HepG2 (cell line): ENCODE results near the gene RBM47. TPM values are rescaled to one million over a fixed set of nuclear protein-coding genes. Genes with fewer than 3 reads are reported as not detected.

Experiments
- CC2D1A ChIP-seq: sonication (generic); formaldehyde crosslinking; IDR thresholded peaks from 2 replicates; pipeline ENCODE4 v1.8.1; 2023; ENCODE audit warnings: mild to moderate bottlenecking, missing genetic modification reagents
- CEBPB ChIP-seq: IDR thresholded peaks from 2 replicates; pipeline ENCODE4 v1.6.1; 2011; ENCODE audit warnings: low read depth, low read length, improper control_type of control experiment, borderline replicate concordance
- ETV6 ChIP-seq: sonication (generic); formaldehyde crosslinking; conservative IDR thresholded peaks from 2 replicates; pipeline ENCODE4 v1.4.0; 2020; ENCODE audit warnings: missing genetic modification reagents
- FOXA1 ChIP-seq, 2 experiments: fragments of 450-650 bp in 1 of 2; sonication (generic) in 1 of 2; formaldehyde crosslinking in 1 of 2; IDR thresholded peaks; 2 replicates each; pipeline versions ENCODE4 v1.4.0 to v1.6.1; 2016 to 2020; ENCODE audit warnings: missing genetic modification reagents in 1 of 2
- FOXA3 ChIP-seq: IDR thresholded peaks from 2 replicates; pipeline ENCODE4 v1.6.1; 2016; ENCODE audit warnings: missing genetic modification reagents, missing compliant biosample characterization
- FOXP1 ChIP-seq, 2 experiments: fragments of 450-650 bp in 1 of 2; IDR thresholded peaks; 2 replicates each; pipeline ENCODE4 v1.6.1; 2017 to 2018; ENCODE audit warnings: antibody characterized with exemption in 1 of 2
- KDM1A ChIP-seq: IDR thresholded peaks from 2 replicates; pipeline ENCODE4 v1.6.1; 2016; ENCODE audit warnings: missing compliant biosample characterization
- KDM6A ChIP-seq: IDR thresholded peaks from 2 replicates; pipeline ENCODE4 v1.6.1; 2016; ENCODE audit warnings: low read depth
- KMT2A ChIP-seq: sonication (generic); formaldehyde crosslinking; IDR thresholded peaks from 2 replicates; pipeline ENCODE4 v1.4.0; 2020; ENCODE audit warnings: missing genetic modification reagents
- MAFK ChIP-seq, 2 experiments: IDR thresholded peaks in 1 of 2; conservative IDR thresholded peaks in 1 of 2; 2 replicates each; pipeline ENCODE4 v1.6.1; 2011; ENCODE audit warnings: improper control_type of control experiment in 2 of 2, low read length in 2 of 2
- SALL1 ChIP-seq: sonication (generic); formaldehyde crosslinking; IDR thresholded peaks from 2 replicates; pipeline ENCODE4 v1.8.0; 2022; ENCODE audit warnings: mild to moderate bottlenecking, missing genetic modification reagents
- SOX5 ChIP-seq: IDR thresholded peaks from 2 replicates; pipeline ENCODE4 v1.6.1; 2016; ENCODE audit warnings: borderline replicate concordance
- SOX6 ChIP-seq, 2 experiments: fragments of 450-650 bp in 1 of 2; sonication (generic) in 1 of 2; formaldehyde crosslinking in 1 of 2; IDR thresholded peaks; 2 replicates each; pipeline versions ENCODE4 v1.4.0 to v1.6.1; 2017 to 2020; ENCODE audit warnings: antibody characterized with exemption in 1 of 2, mild to moderate bottlenecking in 1 of 2, missing genetic modification reagents in 1 of 2
- SP5 ChIP-seq: IDR thresholded peaks from 2 replicates; pipeline ENCODE4 v1.6.1; 2016; ENCODE audit warnings: low read depth, borderline replicate concordance
- XBP1 ChIP-seq: sonication (generic); formaldehyde crosslinking; IDR thresholded peaks from 2 replicates; pipeline ENCODE4 v1.5.0; 2020; ENCODE audit warnings: missing genetic modification reagents
- ZBTB20 ChIP-seq: sonication (generic); formaldehyde crosslinking; IDR thresholded peaks from 2 replicates; pipeline ENCODE4 v1.8.1; 2023; ENCODE audit warnings: missing genetic modification reagents, low read depth, mild to moderate bottlenecking, borderline replicate concordance
- ZBTB38 ChIP-seq: sonication (generic); formaldehyde crosslinking; IDR thresholded peaks from 2 replicates; pipeline ENCODE4 v1.5.1; 2020; ENCODE audit warnings: mild to moderate bottlenecking, missing genetic modification reagents
- ZNF121 ChIP-seq: sonication (generic); formaldehyde crosslinking; IDR thresholded peaks from 2 replicates; pipeline ENCODE4 v1.5.0; 2020; ENCODE audit warnings: mild to moderate bottlenecking, missing genetic modification reagents
- ZNF160 ChIP-seq: sonication (generic); formaldehyde crosslinking; IDR thresholded peaks from 2 replicates; pipeline ENCODE4 v1.8.0; 2022; ENCODE audit warnings: mild to moderate bottlenecking, inconsistent platforms, missing genetic modification reagents
- ZNF225 ChIP-seq: sonication (generic); formaldehyde crosslinking; IDR thresholded peaks from 2 replicates; pipeline ENCODE4 v1.4.0; 2020; ENCODE audit warnings: mild to moderate bottlenecking, missing genetic modification reagents
- ZNF326 ChIP-seq: sonication (generic); formaldehyde crosslinking; IDR thresholded peaks from 2 replicates; pipeline ENCODE4 v1.4.0; 2020; ENCODE audit warnings: missing genetic modification reagents, borderline replicate concordance
- ZNF619 ChIP-seq: sonication (generic); formaldehyde crosslinking; IDR thresholded peaks from 2 replicates; pipeline ENCODE4 v1.4.0; 2020; ENCODE audit warnings: mild to moderate bottlenecking, missing genetic modification reagents
- ZSCAN29 ChIP-seq: sonication (generic); formaldehyde crosslinking; conservative IDR thresholded peaks from 2 replicates; pipeline ENCODE4 v1.4.0; 2020; ENCODE audit warnings: mild to moderate bottlenecking, missing genetic modification reagents
- polyA plus RNA-seq, 8 experiments: library from polyadenylated mRNA; depleted of rRNA in 3 of 8; stranded (reverse) in 7 of 8; unstranded in 1 of 8; fragments of >200 nt; fragmentation: Illumina TruSeq in 4 of 8; extraction: Trizol in 4 of 8; gene quantifications; 2 replicates each; pipeline versions ENCODE4 v1.2.1 to v1.2.3, GENCODE V29; 2011 to 2016; ENCODE audit warnings: low read depth in 4 of 8, missing spikeins in 1 of 8, mixed read lengths in 1 of 8; ENCODE audit not compliant: insufficient read depth in 1 of 8
- total RNA-seq, 5 experiments: library from RNA; depleted of rRNA; stranded (reverse); fragments of >200 nt; fragmentation: Illumina TruSeq; extraction: Trizol; gene quantifications; 2 replicates each; pipeline ENCODE4 v1.2.3, GENCODE V29; 2016; ENCODE audit warnings: low read depth in 1 of 5
- TF ChIP-seq, protein P1 (sequence below): sonication (generic); formaldehyde crosslinking; IDR thresholded peaks from 2 replicates; pipeline ENCODE4 v1.9.0; 2021; ENCODE audit warnings: missing genetic modification reagents, mild to moderate bottlenecking, borderline replicate concordance
- TF ChIP-seq, protein P2 (sequence below): sonication (generic); formaldehyde crosslinking; IDR thresholded peaks from 2 replicates; pipeline ENCODE4 v1.4.0; 2020; ENCODE audit warnings: missing genetic modification reagents
- TF ChIP-seq, protein P3 (sequence below): sonication (generic); formaldehyde crosslinking; IDR thresholded peaks from 2 replicates; pipeline ENCODE4 v1.8.1; 2023; ENCODE audit warnings: missing genetic modification reagents, inconsistent platforms, borderline replicate concordance
- TF ChIP-seq, protein P4 (sequence below): sonication (generic); formaldehyde crosslinking; IDR thresholded peaks from 2 replicates; pipeline ENCODE4 v1.8.1; 2023; ENCODE audit warnings: mild to moderate bottlenecking, missing genetic modification reagents, borderline replicate concordance

RBM47 gene
- total and polyA plus RNA-seq, 2 of the 13 experiments (the other 11 are each of a cell fraction or from before 2014, with no cell fraction given) = 1.2 to 2.5 TPM

DNA sequence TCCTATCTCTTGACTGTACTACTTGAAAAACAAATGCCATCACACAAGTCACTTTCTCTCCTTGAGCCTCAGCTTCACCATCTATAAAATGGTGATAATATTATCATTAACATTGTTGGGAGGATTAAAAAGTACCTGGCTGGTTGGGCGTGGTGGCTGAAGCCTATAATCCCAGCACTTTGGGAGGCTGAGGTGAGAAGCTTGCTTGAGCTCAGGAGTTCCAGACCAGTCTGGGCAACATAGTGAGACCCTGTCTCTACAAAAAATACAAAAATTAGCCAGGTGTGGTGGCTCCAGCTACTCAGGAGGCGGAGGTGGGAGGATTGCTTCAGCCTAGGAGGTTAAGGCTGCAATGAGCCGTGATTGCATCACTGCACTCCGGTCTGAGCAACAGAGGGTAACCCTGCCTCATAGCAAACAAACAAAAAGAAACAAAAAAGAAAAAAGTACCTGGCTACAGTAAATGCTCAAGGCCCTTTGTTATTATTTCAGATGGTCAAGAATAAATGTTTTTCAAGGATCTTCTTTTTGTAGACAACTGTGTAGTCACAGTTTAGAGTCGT is 174.2 kb downstream of the RBM47 start (continued):
- no peak for TF ChIP-seq ETV6 (CRISPR knock-in tag)
- TF ChIP-seq KDM1A (CRISPR knock-in tag) = 0 out of 2 replicates have a peak, but pooled peaks have one; percentile 47
- TF ChIP-seq FOXA3 (CRISPR knock-in tag) = peak; percentile 58
- no peak for TF ChIP-seq MAFK (conservative IDR thresholded peaks at IDR 0.05 in 1 of 2, IDR thresholded peaks at IDR 0.05 in 1 of 2; ENCODE audit: low read length in 2 of 2)
- no peak for TF ChIP-seq ZBTB38 (CRISPR knock-in tag)
- TF ChIP-seq CC2D1A (CRISPR knock-in tag) = no peak
- peak; percentile 76 for TF ChIP-seq ZNF121 (CRISPR knock-in tag)
- TF ChIP-seq, protein P1, sequence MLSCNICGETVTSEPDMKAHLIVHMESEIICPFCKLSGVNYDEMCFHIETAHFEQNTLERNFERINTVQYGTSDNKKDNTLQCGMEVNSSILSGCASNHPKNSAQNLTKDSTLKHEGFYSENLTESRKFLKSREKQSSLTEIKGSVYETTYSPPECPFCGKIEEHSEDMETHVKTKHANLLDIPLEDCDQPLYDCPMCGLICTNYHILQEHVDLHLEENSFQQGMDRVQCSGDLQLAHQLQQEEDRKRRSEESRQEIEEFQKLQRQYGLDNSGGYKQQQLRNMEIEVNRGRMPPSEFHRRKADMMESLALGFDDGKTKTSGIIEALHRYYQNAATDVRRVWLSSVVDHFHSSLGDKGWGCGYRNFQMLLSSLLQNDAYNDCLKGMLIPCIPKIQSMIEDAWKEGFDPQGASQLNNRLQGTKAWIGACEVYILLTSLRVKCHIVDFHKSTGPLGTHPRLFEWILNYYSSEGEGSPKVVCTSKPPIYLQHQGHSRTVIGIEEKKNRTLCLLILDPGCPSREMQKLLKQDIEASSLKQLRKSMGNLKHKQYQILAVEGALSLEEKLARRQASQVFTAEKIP (CRISPR knock-in tag) = no peak
- no peak for TF ChIP-seq FOXP1 (IDR thresholded peaks at IDR 0.05)
- peak; percentile 78 for TF ChIP-seq FOXP1 (CRISPR knock-in tag; IDR thresholded peaks at IDR 0.05)
- TF ChIP-seq ZBTB20 = no peak
- no peak for TF ChIP-seq ZNF160 (CRISPR knock-in tag)
- peak; percentile 84 for TF ChIP-seq SALL1 (CRISPR knock-in tag)
- no peak for TF ChIP-seq ZNF326 (CRISPR knock-in tag)
- peak; percentile 44; the same call in 1 of the 2 replicates for TF ChIP-seq SOX5
- no peak for TF ChIP-seq SOX6 (IDR thresholded peaks at IDR 0.05)
- TF ChIP-seq SOX6 (CRISPR knock-in tag; IDR thresholded peaks at IDR 0.05) = peak; percentile 80
- TF ChIP-seq, protein P2, sequence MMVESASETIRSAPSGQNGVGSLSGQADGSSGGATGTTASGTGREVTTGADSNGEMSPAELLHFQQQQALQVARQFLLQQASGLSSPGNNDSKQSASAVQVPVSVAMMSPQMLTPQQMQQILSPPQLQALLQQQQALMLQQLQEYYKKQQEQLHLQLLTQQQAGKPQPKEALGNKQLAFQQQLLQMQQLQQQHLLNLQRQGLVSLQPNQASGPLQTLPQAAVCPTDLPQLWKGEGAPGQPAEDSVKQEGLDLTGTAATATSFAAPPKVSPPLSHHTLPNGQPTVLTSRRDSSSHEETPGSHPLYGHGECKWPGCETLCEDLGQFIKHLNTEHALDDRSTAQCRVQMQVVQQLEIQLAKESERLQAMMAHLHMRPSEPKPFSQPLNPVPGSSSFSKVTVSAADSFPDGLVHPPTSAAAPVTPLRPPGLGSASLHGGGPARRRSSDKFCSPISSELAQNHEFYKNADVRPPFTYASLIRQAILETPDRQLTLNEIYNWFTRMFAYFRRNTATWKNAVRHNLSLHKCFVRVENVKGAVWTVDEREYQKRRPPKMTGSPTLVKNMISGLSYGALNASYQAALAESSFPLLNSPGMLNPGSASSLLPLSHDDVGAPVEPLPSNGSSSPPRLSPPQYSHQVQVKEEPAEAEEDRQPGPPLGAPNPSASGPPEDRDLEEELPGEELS (CRISPR knock-in tag) = peak; percentile 86
- TF ChIP-seq XBP1 (CRISPR knock-in tag) = no peak
- TF ChIP-seq, protein P3, sequence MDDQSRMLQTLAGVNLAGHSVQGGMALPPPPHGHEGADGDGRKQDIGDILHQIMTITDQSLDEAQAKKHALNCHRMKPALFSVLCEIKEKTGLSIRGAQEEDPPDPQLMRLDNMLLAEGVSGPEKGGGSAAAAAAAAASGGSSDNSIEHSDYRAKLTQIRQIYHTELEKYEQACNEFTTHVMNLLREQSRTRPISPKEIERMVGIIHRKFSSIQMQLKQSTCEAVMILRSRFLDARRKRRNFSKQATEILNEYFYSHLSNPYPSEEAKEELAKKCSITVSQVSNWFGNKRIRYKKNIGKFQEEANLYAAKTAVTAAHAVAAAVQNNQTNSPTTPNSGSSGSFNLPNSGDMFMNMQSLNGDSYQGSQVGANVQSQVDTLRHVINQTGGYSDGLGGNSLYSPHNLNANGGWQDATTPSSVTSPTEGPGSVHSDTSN (CRISPR knock-in tag) = no peak
- TF ChIP-seq, protein P4, sequence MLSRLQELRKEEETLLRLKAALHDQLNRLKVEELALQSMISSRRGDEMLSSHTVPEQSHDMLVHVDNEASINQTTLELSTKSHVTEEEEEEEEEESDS (CRISPR knock-in tag) = no peak
- TF ChIP-seq SP5 (CRISPR knock-in tag) = peak; percentile 48; the same call in 1 of the 2 replicates
- TF ChIP-seq FOXA1 (IDR thresholded peaks at IDR 0.05) = no peak
- peak; percentile 45 for TF ChIP-seq FOXA1 (CRISPR knock-in tag; IDR thresholded peaks at IDR 0.05)
- 0 out of 2 replicates have a peak, but pooled peaks have one; percentile 30 for TF ChIP-seq KDM6A
- no peak for TF ChIP-seq ZNF619 (CRISPR knock-in tag)
- no peak for TF ChIP-seq ZNF225 (CRISPR knock-in tag)
- TF ChIP-seq CEBPB = peak; percentile 98
- no peak for TF ChIP-seq KMT2A (CRISPR knock-in tag)
- TF ChIP-seq ZSCAN29 (CRISPR knock-in tag) = no peak
